Esophagus squamous epithelium (tissue), 4 donors: ENCODE data around the gene FAM216A.

Experiments
- CTCF ChIP-seq, 6 experiments: fragments of 450-650 bp in 4 of 6; fragments of 200-600 bp in 2 of 6; sonication (generic) in 2 of 6; IDR thresholded peaks; one replicate each; pipeline ENCODE4 v1.5.1; 2016 to 2019; ENCODE audit warnings: antibody characterized with exemption in 6 of 6, mild to moderate bottlenecking in 4 of 6, moderate library complexity in 4 of 6
- POLR2A ChIP-seq, 4 donors: fragments of 450-650 bp; IDR thresholded peaks; one replicate each; pipeline ENCODE4 v1.6.1; 2017; ENCODE audit warnings: antibody characterized with exemption in 4 of 4, mild to moderate bottlenecking in 4 of 4, moderate library complexity in 3 of 4

- TF ChIP-seq POLR2A (IDR thresholded peaks at IDR 0.05) (no peak), CTCF (IDR thresholded peaks at IDR 0.05) (no peak)
Measured at GRCh38 chr12:110532644-110533043, 64.0 kb downstream of the FAM216A start.
